Upper lobe of right lung (tissue), 1 donor: ENCODE measurements around the gene TNFRSF13B. TPM values are rescaled to one million over a fixed set of nuclear protein-coding genes. Genes with fewer than 3 reads are reported as not detected.

ENCODE experiments used
- ATAC-seq: fragments of 200-7000 bp; cut with Tn5 transposase; one replicate; pipeline ENCODE4 v1.9.1; 2020; ENCODE audit warnings: mild to moderate bottlenecking, moderate library complexity
- DNase-seq: peaks from one replicate; pipeline ENCODE4 v3.0.0-alpha.2; 2020
- H3K27ac ChIP-seq: fragments of 200-600 bp; one replicate; pipeline ENCODE4 v1.8.0; 2022
- H3K27me3 ChIP-seq: fragments of 200-600 bp; one replicate; pipeline ENCODE4 v1.8.0; 2022; ENCODE audit warnings: mild to moderate bottlenecking
- H3K36me3 ChIP-seq: fragments of 200-600 bp; one replicate; pipeline ENCODE4 v1.8.0; 2022
- H3K4me1 ChIP-seq: fragments of 200-600 bp; one replicate; pipeline ENCODE4 v1.8.0; 2022
- H3K4me3 ChIP-seq: fragments of 200-600 bp; one replicate; pipeline ENCODE4 v1.8.0; 2022; ENCODE audit warnings: mild to moderate bottlenecking
- H3K9me3 ChIP-seq: fragments of 200-600 bp; one replicate; pipeline ENCODE4 v1.8.0; 2022
- CTCF ChIP-seq: fragments of 200-600 bp; IDR thresholded peaks from one replicate; pipeline ENCODE4 v1.8.0; 2022; ENCODE audit warnings: antibody characterized with exemption
- intact Hi-C: fragments of 100-400 bp; cut with DNase I; formaldehyde crosslinking; loops from one replicate; pipeline ENCODE4 v1.11.0; 2022
- total RNA-seq: library from RNA; stranded (reverse); fragmentation: NEBNext Ultra II Directional; extraction: Animal tissue kit (Norgen Biotek cat#: 25700); gene quantifications from one replicate; pipeline ENCODE4 v1.2.1, GENCODE V29; 2021
- donor health status: DM: no; HTN: yes; CAD: no; lungs with severe emphysema.

Gene TNFRSF13B
- total RNA-seq, 1 donor from 2014 or later = not detected

GRCh38 chr17:16995930-16996329 is 24.0 kb upstream of the TNFRSF13B start:
- Histone ChIP-seq H3K27ac (no peak overlapping the region), H3K36me3 (no peaks in the 10 kb centered on the region), H3K9me3 (no peaks in the 10 kb centered on the region), H3K4me1 (no peaks in the 10 kb centered on the region), H3K27me3 (no peaks in the 10 kb centered on the region), H3K4me3 (no peak overlapping the region)
- DNase-seq (no peak), ATAC-seq (no peak)
- intact Hi-C loops = no loop called here
- TF ChIP-seq CTCF = no peak

- Histone ChIP-seq H3K9me3 (no peaks in the 10 kb centered on the region), H3K4me3 (no peak overlapping the region), H3K4me1 (peaks cover 4% of the 10 kb centered on the region), H3K27me3 (no peaks in the 10 kb centered on the region), H3K27ac (no peak overlapping the region), H3K36me3 (no peaks in the 10 kb centered on the region)
- no peak for TF ChIP-seq CTCF
- intact Hi-C loops = no loop called here
- ATAC-seq = no peak
- no peak for DNase-seq
Observed at GRCh38 chr17:16994631-16995030, 22.7 kb upstream of the TNFRSF13B start.

DNA sequence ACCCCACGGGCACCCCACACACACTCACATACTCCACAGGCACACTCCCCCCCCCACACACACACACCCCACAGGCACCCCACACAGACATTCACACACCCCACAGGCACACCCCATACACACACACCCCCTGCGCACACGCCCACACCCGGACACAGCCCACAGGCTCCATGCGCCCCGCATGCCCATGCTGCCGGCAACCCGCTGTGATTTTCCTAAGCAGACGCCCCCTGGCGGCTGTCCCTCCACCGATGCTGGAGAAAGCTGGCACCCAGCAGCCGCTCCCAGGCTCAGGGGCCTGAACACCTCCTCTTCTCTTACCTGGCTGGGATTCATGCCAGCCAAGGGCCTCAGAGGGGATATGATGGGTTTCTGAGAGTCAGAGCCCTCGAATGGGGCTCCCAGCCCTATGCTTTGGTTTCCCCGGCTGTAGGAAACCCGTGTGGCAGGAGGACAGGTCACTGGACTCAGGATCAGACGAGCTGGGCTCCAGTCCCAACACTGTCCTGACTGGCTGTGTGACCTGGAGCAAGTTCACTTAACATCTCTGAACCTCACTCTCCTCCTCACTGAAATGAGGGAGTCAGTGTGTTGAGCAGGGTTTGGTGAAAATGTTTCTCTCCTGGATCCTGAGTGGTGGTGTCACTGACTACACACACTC is 19.6 kb upstream of the TNFRSF13B start:
- ATAC-seq (peak; percentile 85), DNase-seq (peak; percentile 93)
- Histone ChIP-seq H3K9me3 (no peaks in the 10 kb centered on the region), H3K27me3 (no peaks in the 10 kb centered on the region), H3K36me3 (no peaks in the 10 kb centered on the region), H3K4me3 (no peak overlapping the region), H3K27ac (no peak overlapping the region), H3K4me1 (peaks cover 7% of the 10 kb centered on the region)
- TF ChIP-seq CTCF = peak; percentile 81
- intact Hi-C loops = no loop called here

- no peaks in the 10 kb centered on the region for H3K9me3 ChIP-seq
- intact Hi-C loops = no loop called here
- H3K36me3 ChIP-seq = no peaks in the 10 kb centered on the region
- no peaks in the 10 kb centered on the region for H3K27me3 ChIP-seq
- TF ChIP-seq CTCF = no peak
- DNase-seq (no peak), ATAC-seq (no peak)
- H3K4me1 ChIP-seq = peaks cover 7% of the 10 kb centered on the region
- H3K27ac ChIP-seq = no peak overlapping the region
- no peak overlapping the region for H3K4me3 ChIP-seq
Observed at GRCh38 chr17:16989953-16990860, 18.3 kb upstream of the TNFRSF13B start.

GRCh38 chr17:16989230-16989952 is 17.5 kb upstream of the TNFRSF13B start:
- intact Hi-C loops = no loop called here
- no peak for TF ChIP-seq CTCF
- no peak for ATAC-seq
- H3K9me3 ChIP-seq = no peaks in the 10 kb centered on the region
- H3K27me3 ChIP-seq = no peaks in the 10 kb centered on the region
- no peaks in the 10 kb centered on the region for H3K36me3 ChIP-seq
- H3K27ac ChIP-seq = peak overlapping the region; percentile 47
- DNase-seq = no peak
- no peak overlapping the region for H3K4me3 ChIP-seq
- peaks cover 7% of the 10 kb centered on the region for H3K4me1 ChIP-seq
